GM12872 (cell line): ENCODE results near the gene RALGPS2.

ENCODE experiments used
- CTCF ChIP-seq: IDR thresholded peaks from 3 replicates; pipeline ENCODE4 v1.5.1; 2011; ENCODE audit warnings: low read depth, mild to moderate bottlenecking, low read length, moderate library complexity; ENCODE audit not compliant: insufficient read depth

Gene RALGPS2

GRCh38 chr1:178784131-178784536, 59.1 kb downstream of the RALGPS2 start:
- TF ChIP-seq CTCF = no peak

GRCh38 chr1:178792394-178792793, 67.3 kb downstream of the RALGPS2 start:
- TF ChIP-seq CTCF = no peak

- TF ChIP-seq CTCF = no peak
Measured at GRCh38 chr1:178796013-178796412, 71.0 kb downstream of the RALGPS2 start.

GRCh38 chr1:178797590-178797989, 72.5 kb downstream of the RALGPS2 start:
- TF ChIP-seq CTCF = no peak

GRCh38 chr1:178798232-178798861, 73.3 kb downstream of the RALGPS2 start:
- TF ChIP-seq CTCF = no peak

GRCh38 chr1:178802873-178803272, 77.8 kb downstream of the RALGPS2 start:
- TF ChIP-seq CTCF = no peak

- TF ChIP-seq CTCF = no peak
Measured at GRCh38 chr1:178806665-178807300, 81.7 kb downstream of the RALGPS2 start.

- TF ChIP-seq CTCF = no peak
Measured at GRCh38 chr1:178808529-178808928, 83.5 kb downstream of the RALGPS2 start.
